ES-I3 (cell line): ENCODE data around the gene PPP6R2.

ENCODE experiments used
- H3K36me3 ChIP-seq: 2 replicates; pipeline ENCODE4 v1.6.1; 2013; ENCODE audit warnings: mild to moderate bottlenecking, low read length, control low read depth, moderate library complexity; ENCODE audit not compliant: insufficient read depth
- H3K4me1 ChIP-seq: 2 replicates; pipeline ENCODE4 v1.6.1; 2013; ENCODE audit warnings: mild to moderate bottlenecking, control low read depth, low read length; ENCODE audit not compliant: insufficient read depth
- H3K9ac ChIP-seq: 2 replicates; pipeline ENCODE4 v1.6.1; 2013; ENCODE audit warnings: low read depth, mild to moderate bottlenecking, low read length, moderate library complexity
- H3K9me3 ChIP-seq: 2 replicates; pipeline ENCODE4 v1.6.1; 2013; ENCODE audit warnings: mild to moderate bottlenecking, low read length, moderate library complexity; ENCODE audit not compliant: control insufficient read depth, insufficient read depth

The PPP6R2 gene

GRCh38 chr22:50489363-50490243, 146.5 kb downstream of the PPP6R2 start:
- Histone ChIP-seq H3K4me1 (no peaks in the 10 kb centered on the region), H3K9me3 (no peaks in the 10 kb centered on the region), H3K9ac (no peak overlapping the region), H3K36me3 (no peaks in the 10 kb centered on the region)

GRCh38 chr22:50490531-50491308, 147.6 kb downstream of the PPP6R2 start:
- Histone ChIP-seq H3K36me3 (no peaks in the 10 kb centered on the region), H3K4me1 (no peaks in the 10 kb centered on the region), H3K9me3 (no peaks in the 10 kb centered on the region), H3K9ac (no peak overlapping the region)
